Panc1 (cell line): ENCODE data around the gene CFAP300. TPM values are rescaled to one million over a fixed set of nuclear protein-coding genes. Genes with fewer than 3 reads are reported as not detected.

Experiments
- ATAC-seq: fragments of 200-7000 bp; cut with Tn5 transposase; 2 replicates; pipeline ENCODE4 v1.9.1; 2020; ENCODE audit warnings: mild to moderate bottlenecking, moderate library complexity
- BruUV-seq: library from RNA; stranded (reverse); fragments of 400-500 nt; replicated peaks from 2 replicates; lab custom pipeline; 2021; lab: Mats Ljungman, UMichigan
- CTCF ChIA-PET: fragments of 300-600 bp; sonication (Branson Sonifier 250); formaldehyde crosslinking; loops from one replicate; lab custom pipeline; 2022; ENCODE audit warnings: antibody characterized with exemption; lab: Charles Lee
- POLR2A ChIA-PET: fragments of 300-600 bp; sonication (Branson Sonifier 250); formaldehyde crosslinking; loops from one replicate; lab custom pipeline; 2022; ENCODE audit warnings: antibody characterized with exemption; lab: Charles Lee
- DNase-seq: peaks from one replicate; pipeline ENCODE4 v3.0.0-alpha.2; 2010; ENCODE audit warnings: low read depth, low spot score
- H3K27ac ChIP-seq: 2 replicates; pipeline ENCODE4 v1.5.1; 2011; ENCODE audit warnings: mild to moderate bottlenecking, low read length, inconsistent platforms
- H3K27me3 ChIP-seq: fragments of 200-500 bp; sonication (Bioruptor generic); 2 replicates; pipeline ENCODE4 v1.6.0; 2014; ENCODE audit warnings: low read length, inconsistent platforms; ENCODE audit not compliant: control insufficient read depth, insufficient read depth
- H3K36me3 ChIP-seq: fragments of 200-500 bp; sonication (Bioruptor generic); 2 replicates; pipeline ENCODE4 v1.5.1; 2014; ENCODE audit warnings: inconsistent platforms, mild to moderate bottlenecking, low read length, moderate library complexity; ENCODE audit not compliant: control insufficient read depth, insufficient read depth
- H3K4me1 ChIP-seq: 2 replicates; pipeline ENCODE4 v1.5.1; 2011; ENCODE audit warnings: inconsistent platforms, mild to moderate bottlenecking, low read length, moderate library complexity; ENCODE audit not compliant: control insufficient read depth, insufficient read depth
- H3K4me3 ChIP-seq, 2 experiments: 2 replicates each; pipeline ENCODE4 v1.5.1; 2011 to 2012; ENCODE audit warnings: low read depth in 2 of 2, low read length in 2 of 2, mild to moderate bottlenecking in 2 of 2, inconsistent platforms in 1 of 2, moderate library complexity in 1 of 2
- H3K9me3 ChIP-seq: fragments of 200-500 bp; sonication (Bioruptor generic); 2 replicates; pipeline ENCODE4 v1.5.1; 2014; ENCODE audit warnings: low read depth, mild to moderate bottlenecking, inconsistent platforms, low read length, moderate library complexity; ENCODE audit not compliant: control insufficient read depth, insufficient read depth
- CTCF ChIP-seq: fragments of 450-650 bp; IDR thresholded peaks from 2 replicates; pipeline ENCODE4 v1.5.1; 2017; ENCODE audit warnings: mild to moderate bottlenecking
- POLR2AphosphoS5 ChIP-seq: IDR thresholded peaks from 2 replicates; pipeline ENCODE4 v1.6.1; 2012; ENCODE audit warnings: mild to moderate bottlenecking, low read depth, low read length, moderate library complexity
- REST ChIP-seq, 2 experiments: IDR thresholded peaks; 2 replicates each; pipeline ENCODE4 v1.6.1; 2011 to 2012; ENCODE audit warnings: low read depth in 2 of 2, control low read depth in 1 of 2, low read length in 1 of 2, mild to moderate bottlenecking in 1 of 2, moderate library complexity in 1 of 2; ENCODE audit not compliant: insufficient read depth in 1 of 2
- SIN3A ChIP-seq: IDR thresholded peaks from 2 replicates; pipeline ENCODE4 v1.6.1; 2012; ENCODE audit warnings: low read depth, mild to moderate bottlenecking, low read length, moderate library complexity, borderline replicate concordance; ENCODE audit not compliant: insufficient read depth
- TCF7L2 ChIP-seq: IDR thresholded peaks from 2 replicates; pipeline ENCODE4 v1.6.1; 2011; ENCODE audit warnings: mild to moderate bottlenecking, low read depth, low read length, inconsistent platforms
- in situ Hi-C: cut with HindIII; loops from 2 replicates; pipeline ENCODE4 v1.10.0; 2016; ENCODE audit warnings: low sequenced_read_pairs, low pct_unique_long_range_greater_than_20kb
- intact Hi-C: fragments of 100-400 bp; cut with micrococcal nuclease; formaldehyde crosslinking; loops from one replicate; pipeline ENCODE4 v1.10.0; 2022; ENCODE audit not compliant: unreplicated experiment
- total RNA-seq: library from RNA; stranded (reverse); gene quantifications from one replicate; pipeline ENCODE4 v1.2.1, GENCODE V29; 2021; ENCODE audit not compliant: unreplicated experiment

The CFAP300 gene
- total RNA-seq, 1 experiment from 2014 or later: 6.4 TPM

- intact Hi-C loops: no loop called here
- in situ Hi-C loops: no loop called here
- Histone ChIP-seq H3K9me3 (no peaks in the 10 kb centered on the region), H3K27ac (peak overlapping the region; percentile 95; the same call in 1 of the 2 replicates), H3K4me1 (peaks cover 90% of the 10 kb centered on the region), H3K36me3 (peaks cover 37% of the 10 kb centered on the region), H3K27me3 (no peaks in the 10 kb centered on the region), H3K4me3 (no peak overlapping the region)
- ATAC-seq (no peak), DNase-seq (no peak)
- BruUV-seq: TSS peak; percentile 0
- ChIA-PET POLR2A (no interaction called here), CTCF (no interaction called here)
- TF ChIP-seq SIN3A: no peak
- TF ChIP-seq TCF7L2: no peak
- TF ChIP-seq REST (IDR thresholded peaks at IDR 0.05; ENCODE audit: insufficient read depth in 1 of 2, low read depth in 2 of 2, low read length in 1 of 2): no peak
- TF ChIP-seq POLR2AphosphoS5: no peak
- TF ChIP-seq CTCF: no peak
These were observed 69.4 kb downstream of the CFAP300 start for GRCh38 chr11:102116453-102117205.

- H3K9me3 ChIP-seq: no peaks in the 10 kb centered on the region
- no peak for DNase-seq
- H3K27me3 ChIP-seq: no peaks in the 10 kb centered on the region
- TF ChIP-seq REST (IDR thresholded peaks at IDR 0.05; ENCODE audit: insufficient read depth in 1 of 2, low read depth in 2 of 2, low read length in 1 of 2) (no peak), TCF7L2 (no peak), CTCF (no peak), POLR2AphosphoS5 (no peak), SIN3A (no peak)
- H3K27ac ChIP-seq: peak overlapping the region; percentile 68
- ChIA-PET CTCF (interaction anchor here (0.7 kb wide), 1 partner anchor 168 kb away, joined by 8 read pairs; no protein-coding TSS in a partner anchor), POLR2A (no interaction called here)
- intact Hi-C loops: no loop called here
- ATAC-seq: no peak
- no TSS peak for BruUV-seq
- H3K36me3 ChIP-seq: peaks cover 37% of the 10 kb centered on the region
- in situ Hi-C loops: no loop called here
- peaks cover 90% of the 10 kb centered on the region for H3K4me1 ChIP-seq
- no peak overlapping the region for H3K4me3 ChIP-seq
These were observed 70.4 kb downstream of the CFAP300 start for GRCh38 chr11:102117472-102118113.
